ENCODE data around the gene MRC1. TPM values are rescaled to one million over a fixed set of nuclear protein-coding genes. Genes with fewer than 3 reads are reported as not detected.

The MRC1 gene
- total and polyA plus RNA-seq, 2 of the 8 experiments (the other 6 are each of a cell fraction or from before 2014, with no cell fraction given), result 0.03 to 0.06 TPM

DNA sequence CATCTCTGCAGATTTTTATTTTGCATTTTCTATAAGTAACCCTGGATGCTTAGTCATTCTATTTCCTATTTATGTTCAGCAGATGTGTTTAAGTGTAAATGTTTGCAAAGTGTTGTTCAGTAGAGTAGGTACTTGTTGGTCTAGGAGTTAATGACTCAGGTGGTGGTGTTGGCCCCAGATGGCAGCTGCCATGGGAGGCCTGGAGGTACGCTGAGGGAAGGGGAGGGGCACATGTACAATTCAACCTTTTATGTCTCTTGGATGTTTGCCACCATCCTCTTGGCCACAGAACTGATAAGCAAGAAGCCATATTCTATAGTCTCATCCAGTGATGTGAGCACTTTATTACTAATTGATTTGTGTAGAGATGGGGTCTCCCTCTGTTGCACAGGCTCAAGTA is 74.5 kb downstream of the MRC1 start:
- H2BK12ac ChIP-seq (ENCODE audit: low read depth, low read length), result no peak overlapping the region
- no peaks in the 10 kb centered on the region for H3K23me2 ChIP-seq (ENCODE audit: low read depth, low read length)
- whole genome bisulfite sequencing, 2 experiments (ENCODE audit: extremely low coverage in 1 of 2, insufficient coverage in 1 of 2, insufficient read length in 1 of 2, insufficient replicate concordance in 2 of 2, low coverage in 1 of 2, low lambda C conversion rate in 2 of 2, missing lambda C conversion rate in 1 of 2), result 87% methylated on average over 1 of the region's 1 CpG; no CpG with 5 or more reads in 1 of the 2 experiments
- ChIA-PET POLR2A (ENCODE audit: partially characterized antibody) (no interaction called here), CTCF (ENCODE audit: partially characterized antibody) (interaction anchor here (1.3 kb wide), 1 partner anchor 15 kb away, joined by 3 read pairs; no protein-coding TSS in a partner anchor)
- no peak overlapping the region for H4K5ac ChIP-seq (ENCODE audit: insufficient read length, low read depth, low read length)
- no peak overlapping the region for H2BK120ac ChIP-seq (replicated peaks; ENCODE audit: low read depth, low read length)
- no peak overlapping the region for H3K4ac ChIP-seq (replicated peaks; ENCODE audit: insufficient read length, low read depth, low read length)
- no peaks in the 10 kb centered on the region for H3K79me2 ChIP-seq (ENCODE audit: control insufficient read depth in 1 of 2, insufficient read depth in 2 of 2, low read length in 2 of 2)
- H3K4me3 ChIP-seq (ENCODE audit: extremely low read depth in 1 of 4, insufficient read depth in 2 of 4, low read depth in 3 of 4, low read length in 4 of 4), result no peak overlapping the region
- FAIRE-seq, result no peak
- no peak overlapping the region for H3K4me2 ChIP-seq (ENCODE audit: insufficient read depth in 1 of 2, low read depth in 2 of 2, low read length in 2 of 2)
- H4K20me1 ChIP-seq (replicated peaks in 1 of 2; ENCODE audit: control insufficient read depth in 1 of 2, insufficient read depth in 2 of 2, low read length in 2 of 2), result no peaks in the 10 kb centered on the region
- no peak overlapping the region for H3K27ac ChIP-seq (ENCODE audit: low read depth, low read length)
- no peaks in the 10 kb centered on the region for H3K36me3 ChIP-seq (ENCODE audit: control insufficient read depth in 2 of 4, insufficient read depth in 4 of 4, low read length in 3 of 4)
- H2AK5ac ChIP-seq (ENCODE audit: low read depth, low read length), result no peak overlapping the region
- H3K79me1 ChIP-seq (ENCODE audit: low read depth, low read length), result no peaks in the 10 kb centered on the region
- no peaks in the 10 kb centered on the region for H3K9me3 ChIP-seq (ENCODE audit: insufficient read depth in 2 of 2, low read depth in 1 of 2, low read length in 1 of 2)
- no peak overlapping the region for H3K18ac ChIP-seq (ENCODE audit: extremely low read depth, low read length)
- H2BK5ac ChIP-seq (ENCODE audit: low read depth, low read length), result no peak overlapping the region
- no peaks in the 10 kb centered on the region for H3K27me3 ChIP-seq (replicated peaks in 1 of 4; ENCODE audit: control insufficient read depth in 3 of 4, extremely low read depth in 1 of 4, insufficient read depth in 3 of 4, low read length in 3 of 4)
- H3K23ac ChIP-seq (ENCODE audit: insufficient read length), result no peak overlapping the region
- no peak overlapping the region for H2AFZ ChIP-seq (ENCODE audit: low read length)
- no peak overlapping the region for H3K9ac ChIP-seq (replicated peaks in 1 of 4; ENCODE audit: extremely low read depth in 1 of 4, low read depth in 3 of 4, low read length in 3 of 4)
- no peak overlapping the region for H3K56ac ChIP-seq (replicated peaks; ENCODE audit: insufficient read length, low read depth, low read length)
- DNase-seq (ENCODE audit: low read depth in 1 of 2, low spot score in 2 of 2), result no peak
- no peak overlapping the region for H4K8ac ChIP-seq (ENCODE audit: extremely low read depth, insufficient read depth, low read length)
- H2BK20ac ChIP-seq (ENCODE audit: low read length), result no peak overlapping the region
- no peak overlapping the region for H4K91ac ChIP-seq (replicated peaks; ENCODE audit: insufficient read length, low read length)
- TF ChIP-seq, protein P1, sequence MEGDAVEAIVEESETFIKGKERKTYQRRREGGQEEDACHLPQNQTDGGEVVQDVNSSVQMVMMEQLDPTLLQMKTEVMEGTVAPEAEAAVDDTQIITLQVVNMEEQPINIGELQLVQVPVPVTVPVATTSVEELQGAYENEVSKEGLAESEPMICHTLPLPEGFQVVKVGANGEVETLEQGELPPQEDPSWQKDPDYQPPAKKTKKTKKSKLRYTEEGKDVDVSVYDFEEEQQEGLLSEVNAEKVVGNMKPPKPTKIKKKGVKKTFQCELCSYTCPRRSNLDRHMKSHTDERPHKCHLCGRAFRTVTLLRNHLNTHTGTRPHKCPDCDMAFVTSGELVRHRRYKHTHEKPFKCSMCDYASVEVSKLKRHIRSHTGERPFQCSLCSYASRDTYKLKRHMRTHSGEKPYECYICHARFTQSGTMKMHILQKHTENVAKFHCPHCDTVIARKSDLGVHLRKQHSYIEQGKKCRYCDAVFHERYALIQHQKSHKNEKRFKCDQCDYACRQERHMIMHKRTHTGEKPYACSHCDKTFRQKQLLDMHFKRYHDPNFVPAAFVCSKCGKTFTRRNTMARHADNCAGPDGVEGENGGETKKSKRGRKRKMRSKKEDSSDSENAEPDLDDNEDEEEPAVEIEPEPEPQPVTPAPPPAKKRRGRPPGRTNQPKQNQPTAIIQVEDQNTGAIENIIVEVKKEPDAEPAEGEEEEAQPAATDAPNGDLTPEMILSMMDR (IDR thresholded peaks at IDR 0.05; ENCODE audit: control extremely low read depth in 1 of 3, insufficient read depth in 1 of 3, low read depth in 1 of 3, low read length in 3 of 3), result no peak
- no peak for TF ChIP-seq KDM5A (IDR thresholded peaks at IDR 0.05; ENCODE audit: low read length)
- no peak for TF ChIP-seq SAP30 (IDR thresholded peaks at IDR 0.05; ENCODE audit: insufficient read depth, insufficient replicate concordance, low read length)
- TF ChIP-seq TCF12 (IDR thresholded peaks at IDR 0.05; ENCODE audit: low read depth, low read length), result no peak
- no peak for TF ChIP-seq CTBP2 (IDR thresholded peaks at IDR 0.05; ENCODE audit: borderline replicate concordance, insufficient read depth, insufficient read length, low read length)
- TF ChIP-seq POLR2AphosphoS5 (IDR thresholded peaks at IDR 0.05; ENCODE audit: low read depth, low read length), result no peak
- no peak for TF ChIP-seq POLR2A (IDR thresholded peaks at IDR 0.05; ENCODE audit: control extremely low read depth in 1 of 2, low read depth in 2 of 2, low read length in 2 of 2)
- H3K14ac ChIP-seq (ENCODE audit: insufficient read length), result no peak overlapping the region
- H2BK15ac ChIP-seq (ENCODE audit: low read length), result no peak overlapping the region
- no peaks in the 10 kb centered on the region for H3K4me1 ChIP-seq (replicated peaks in 1 of 4; ENCODE audit: control insufficient read depth in 3 of 4, insufficient read depth in 4 of 4, low read length in 3 of 4)
